ENCODE data around the gene LHPP. TPM values are rescaled to one million over a fixed set of nuclear protein-coding genes. Genes with fewer than 3 reads are reported as not detected.
A peak's percentile ranks its signal among the peaks of the same experiment; 100 is the strongest.

The LHPP gene, protein sequence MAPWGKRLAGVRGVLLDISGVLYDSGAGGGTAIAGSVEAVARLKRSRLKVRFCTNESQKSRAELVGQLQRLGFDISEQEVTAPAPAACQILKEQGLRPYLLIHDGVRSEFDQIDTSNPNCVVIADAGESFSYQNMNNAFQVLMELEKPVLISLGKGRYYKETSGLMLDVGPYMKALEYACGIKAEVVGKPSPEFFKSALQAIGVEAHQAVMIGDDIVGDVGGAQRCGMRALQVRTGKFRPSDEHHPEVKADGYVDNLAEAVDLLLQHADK
- total RNA-seq: 17.3 to 19.6 TPM (median 17.5 TPM) in 3 replicates

DNA sequence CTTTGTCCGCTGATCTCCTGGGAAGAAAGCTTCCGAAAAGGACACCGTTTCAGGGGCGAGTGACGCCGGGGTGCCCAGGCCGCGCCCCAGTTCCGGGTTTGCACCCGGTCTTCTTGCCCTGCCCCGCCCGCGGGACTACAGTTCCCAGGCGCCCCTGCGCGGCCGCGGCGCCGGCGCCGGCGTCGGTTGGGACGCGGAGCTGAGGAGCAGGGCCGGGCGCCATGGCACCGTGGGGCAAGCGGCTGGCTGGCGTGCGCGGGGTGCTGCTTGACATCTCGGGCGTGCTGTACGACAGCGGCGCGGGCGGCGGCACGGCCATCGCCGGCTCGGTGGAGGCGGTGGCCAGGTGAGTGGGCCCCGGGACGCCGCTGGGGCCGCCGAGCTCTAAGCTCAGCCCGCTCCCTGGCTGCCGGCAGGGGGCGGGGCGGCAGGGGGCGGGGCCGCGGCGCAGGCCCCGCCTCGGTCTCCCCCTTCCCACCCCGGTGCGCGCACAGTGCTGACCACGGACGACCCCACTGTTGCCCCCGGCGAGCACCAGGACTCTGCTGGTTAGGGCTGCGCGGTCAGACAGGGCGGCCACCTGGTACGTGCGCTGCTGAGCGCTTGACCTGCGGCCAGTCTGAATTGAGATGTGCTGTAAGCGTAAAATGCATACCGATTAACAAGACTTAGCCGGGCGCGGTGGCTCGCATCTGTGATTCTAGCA, at the start of gene LHPP:
Gene LHPP (plus strand): TSS at position 182 of the 706 bp plus-strand sequence. CDS start 40 bp downstream, at position 222.
- peaks cover 2% of the 10 kb centered on the region for H3K4me1 Mint-ChIP-seq
- peak within 1 kb of the TSS; percentile 89 for H3K4me3 Mint-ChIP-seq
- DNase-seq (ENCODE audit: low spot score in 2 of 2, unreplicated experiment in 2 of 2): peak; percentile 57 to 73
- peaks cover 10% of the 10 kb centered on the region for H3K27me3 Mint-ChIP-seq (ENCODE audit: low read depth)
- no peaks in the 10 kb centered on the region for H3K36me3 Mint-ChIP-seq
- TF ChIP-seq, protein P1, sequence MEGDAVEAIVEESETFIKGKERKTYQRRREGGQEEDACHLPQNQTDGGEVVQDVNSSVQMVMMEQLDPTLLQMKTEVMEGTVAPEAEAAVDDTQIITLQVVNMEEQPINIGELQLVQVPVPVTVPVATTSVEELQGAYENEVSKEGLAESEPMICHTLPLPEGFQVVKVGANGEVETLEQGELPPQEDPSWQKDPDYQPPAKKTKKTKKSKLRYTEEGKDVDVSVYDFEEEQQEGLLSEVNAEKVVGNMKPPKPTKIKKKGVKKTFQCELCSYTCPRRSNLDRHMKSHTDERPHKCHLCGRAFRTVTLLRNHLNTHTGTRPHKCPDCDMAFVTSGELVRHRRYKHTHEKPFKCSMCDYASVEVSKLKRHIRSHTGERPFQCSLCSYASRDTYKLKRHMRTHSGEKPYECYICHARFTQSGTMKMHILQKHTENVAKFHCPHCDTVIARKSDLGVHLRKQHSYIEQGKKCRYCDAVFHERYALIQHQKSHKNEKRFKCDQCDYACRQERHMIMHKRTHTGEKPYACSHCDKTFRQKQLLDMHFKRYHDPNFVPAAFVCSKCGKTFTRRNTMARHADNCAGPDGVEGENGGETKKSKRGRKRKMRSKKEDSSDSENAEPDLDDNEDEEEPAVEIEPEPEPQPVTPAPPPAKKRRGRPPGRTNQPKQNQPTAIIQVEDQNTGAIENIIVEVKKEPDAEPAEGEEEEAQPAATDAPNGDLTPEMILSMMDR (IDR thresholded peaks at IDR 0.05; ENCODE audit: unreplicated experiment): peak; percentile 56
- H3K9me3 Mint-ChIP-seq: peaks cover 5% of the 10 kb centered on the region
- H3K27ac Mint-ChIP-seq: peak within 1 kb of the TSS; percentile 86

DNA sequence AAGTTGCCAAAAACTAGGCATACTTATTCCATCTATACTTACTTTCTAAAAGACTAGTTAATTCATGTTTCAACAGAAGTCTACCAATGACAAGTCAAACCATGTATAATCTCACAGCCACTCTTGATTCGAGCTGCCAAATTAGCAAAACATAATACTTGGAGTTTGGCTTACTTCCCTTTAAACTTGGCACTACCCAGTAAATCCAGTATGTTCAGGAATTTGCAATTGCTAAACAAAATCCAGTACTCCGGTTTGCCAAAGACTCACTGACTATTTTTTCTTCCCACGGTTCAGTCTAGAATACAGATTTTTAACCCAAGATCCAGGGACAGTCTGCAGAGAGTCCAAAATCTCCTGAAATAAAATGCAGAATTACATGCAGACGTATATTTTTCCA, 47.5 kb upstream of the LHPP start:
- H3K27ac Mint-ChIP-seq: no peak overlapping the region
- no peak for DNase-seq (ENCODE audit: low spot score in 2 of 2, unreplicated experiment in 2 of 2)
- peaks cover 11% of the 10 kb centered on the region for H3K4me1 Mint-ChIP-seq
- no peak overlapping the region for H3K4me3 Mint-ChIP-seq
- H3K36me3 Mint-ChIP-seq: peaks cover 13% of the 10 kb centered on the region
- H3K9me3 Mint-ChIP-seq: no peaks in the 10 kb centered on the region
- H3K27me3 Mint-ChIP-seq (ENCODE audit: low read depth): no peaks in the 10 kb centered on the region
- TF ChIP-seq, protein P1 (IDR thresholded peaks at IDR 0.05; ENCODE audit: unreplicated experiment): no peak

DNA sequence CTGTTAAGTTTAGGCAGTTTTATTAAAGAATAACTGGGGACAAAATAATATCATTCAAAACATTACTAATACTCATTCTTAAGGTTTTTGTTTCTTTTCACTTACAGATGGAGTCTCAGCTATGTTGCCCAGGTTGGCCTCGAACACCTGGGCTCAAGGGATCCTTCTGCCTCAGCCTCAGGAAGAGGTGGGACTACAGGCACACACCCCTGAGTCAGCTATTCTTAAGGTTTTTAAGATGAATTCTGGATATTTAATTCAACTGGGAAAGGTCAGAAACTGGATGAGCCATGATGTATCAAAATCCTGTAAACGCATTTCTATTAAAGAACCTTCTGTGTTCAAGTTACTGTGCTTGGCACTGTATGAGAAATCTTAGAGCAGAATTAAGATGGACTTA, 46.4 kb upstream of the LHPP start:
- TF ChIP-seq, protein P1 (IDR thresholded peaks at IDR 0.05; ENCODE audit: unreplicated experiment): no peak
- Mint-ChIP-seq H3K27ac (no peak overlapping the region), H3K4me3 (no peak overlapping the region), H3K27me3 (ENCODE audit: low read depth) (peaks cover under 1% of the 10 kb centered on the region), H3K4me1 (peaks cover 11% of the 10 kb centered on the region), H3K9me3 (no peaks in the 10 kb centered on the region), H3K36me3 (peaks cover 13% of the 10 kb centered on the region)
- DNase-seq (ENCODE audit: low spot score in 2 of 2, unreplicated experiment in 2 of 2): no peak

DNA sequence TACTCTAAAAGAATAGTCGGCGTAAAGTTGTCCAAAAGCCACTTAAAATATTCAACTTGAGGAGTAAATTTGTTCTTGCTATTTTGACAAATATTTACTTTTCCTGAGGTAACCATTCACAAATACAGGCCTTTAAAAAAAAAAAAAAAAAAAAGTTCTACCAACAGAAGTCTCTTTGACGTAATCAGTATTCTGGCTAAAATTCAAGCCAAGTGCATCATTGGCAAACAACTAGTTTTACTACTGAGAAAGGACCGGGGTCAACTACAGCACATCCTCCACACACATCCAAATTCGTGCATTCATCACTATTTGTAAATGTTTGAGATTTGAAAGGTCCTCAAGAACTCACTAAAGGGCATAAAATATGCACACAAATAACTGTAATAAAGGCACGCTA, 44.9 kb upstream of the LHPP start:
- H3K9me3 Mint-ChIP-seq: no peaks in the 10 kb centered on the region
- H3K36me3 Mint-ChIP-seq: peaks cover 4% of the 10 kb centered on the region
- H3K4me1 Mint-ChIP-seq: peaks cover 11% of the 10 kb centered on the region
- DNase-seq (ENCODE audit: low spot score in 2 of 2, unreplicated experiment in 2 of 2): no peak
- H3K27me3 Mint-ChIP-seq (ENCODE audit: low read depth): peaks cover 7% of the 10 kb centered on the region
- H3K27ac Mint-ChIP-seq: no peak overlapping the region
- peak overlapping the region; percentile 56 for H3K4me3 Mint-ChIP-seq
- TF ChIP-seq, protein P1 (IDR thresholded peaks at IDR 0.05; ENCODE audit: unreplicated experiment): no peak

DNA sequence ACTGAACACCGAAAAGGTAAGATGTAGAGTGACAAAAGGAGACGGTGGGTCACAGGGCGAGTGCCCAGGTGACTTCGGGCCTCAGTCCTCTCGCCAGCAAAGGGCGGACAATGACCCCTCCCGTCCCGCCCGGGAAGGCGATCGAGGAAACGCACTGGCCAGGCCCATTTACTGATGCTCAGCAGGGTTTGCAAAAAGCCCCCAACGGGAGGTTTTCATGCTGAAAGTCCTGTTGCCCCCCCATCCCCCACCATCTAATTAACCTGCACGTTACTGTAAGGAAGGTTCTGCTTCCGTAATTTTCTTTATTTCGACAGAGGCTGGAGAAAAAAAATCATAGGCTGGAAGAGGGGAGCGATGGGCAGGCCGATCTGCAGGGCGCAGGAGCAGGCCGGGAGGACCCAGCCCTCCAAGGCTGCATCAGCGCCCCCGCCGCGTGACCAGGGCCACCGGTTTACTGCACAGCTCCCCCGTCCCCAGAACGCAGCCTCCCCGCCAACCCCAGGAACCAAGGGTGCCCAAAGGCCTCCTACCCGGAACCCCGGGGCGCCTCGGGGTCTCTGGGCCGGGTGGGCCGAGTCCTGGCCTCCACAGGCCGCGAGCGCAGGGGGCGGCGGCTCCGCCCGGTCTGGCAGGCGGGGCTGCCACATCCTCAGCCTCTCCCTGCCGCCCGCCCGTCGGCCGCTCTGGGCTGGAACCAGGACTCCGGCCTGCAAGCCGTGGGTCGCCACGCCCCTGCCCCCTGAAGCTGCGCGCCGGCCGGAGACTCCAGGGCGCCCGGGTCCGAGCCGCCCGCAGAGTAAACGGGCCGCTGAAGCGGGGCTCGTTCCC, 43.5 kb upstream of the LHPP start:
- Mint-ChIP-seq H3K27ac (peak overlapping the region; percentile 75), H3K36me3 (no peaks in the 10 kb centered on the region)

More for the DNA sequence above, 43.5 kb upstream of the LHPP start:
- Mint-ChIP-seq H3K9me3 (no peaks in the 10 kb centered on the region), H3K4me3 (peak overlapping the region; percentile 85), H3K4me1 (peaks cover 11% of the 10 kb centered on the region), H3K27me3 (ENCODE audit: low read depth) (peaks cover 12% of the 10 kb centered on the region)
- DNase-seq (ENCODE audit: low spot score in 2 of 2, unreplicated experiment in 2 of 2): peak; percentile 28 to 65
- TF ChIP-seq, protein P1 (IDR thresholded peaks at IDR 0.05; ENCODE audit: unreplicated experiment): no peak
